Panc1 (cell line): Measurements from ENCODE around the gene CCDC185. TPM values are rescaled to one million over a fixed set of nuclear protein-coding genes. Genes with fewer than 3 reads are reported as not detected.

Experiments
- ATAC-seq: fragments of 200-7000 bp; cut with Tn5 transposase; 2 replicates; pipeline ENCODE4 v1.9.1; 2020; ENCODE audit warnings: mild to moderate bottlenecking, moderate library complexity
- BruUV-seq: library from RNA; stranded (reverse); fragments of 400-500 nt; replicated peaks from 2 replicates; lab custom pipeline; 2021; lab: Mats Ljungman, UMichigan
- CTCF ChIA-PET: fragments of 300-600 bp; sonication (Branson Sonifier 250); formaldehyde crosslinking; loops from one replicate; lab custom pipeline; 2022; ENCODE audit warnings: antibody characterized with exemption; lab: Charles Lee
- POLR2A ChIA-PET: fragments of 300-600 bp; sonication (Branson Sonifier 250); formaldehyde crosslinking; loops from one replicate; lab custom pipeline; 2022; ENCODE audit warnings: antibody characterized with exemption; lab: Charles Lee
- DNase-seq: peaks from one replicate; pipeline ENCODE4 v3.0.0-alpha.2; 2010; ENCODE audit warnings: low read depth, low spot score
- H3K27ac ChIP-seq: 2 replicates; pipeline ENCODE4 v1.5.1; 2011; ENCODE audit warnings: mild to moderate bottlenecking, low read length, inconsistent platforms
- H3K27me3 ChIP-seq: fragments of 200-500 bp; sonication (Bioruptor generic); 2 replicates; pipeline ENCODE4 v1.6.0; 2014; ENCODE audit warnings: low read length, inconsistent platforms; ENCODE audit not compliant: control insufficient read depth, insufficient read depth
- H3K36me3 ChIP-seq: fragments of 200-500 bp; sonication (Bioruptor generic); 2 replicates; pipeline ENCODE4 v1.5.1; 2014; ENCODE audit warnings: inconsistent platforms, mild to moderate bottlenecking, low read length, moderate library complexity; ENCODE audit not compliant: control insufficient read depth, insufficient read depth
- H3K4me1 ChIP-seq: 2 replicates; pipeline ENCODE4 v1.5.1; 2011; ENCODE audit warnings: inconsistent platforms, mild to moderate bottlenecking, low read length, moderate library complexity; ENCODE audit not compliant: control insufficient read depth, insufficient read depth
- H3K4me3 ChIP-seq, 2 experiments: 2 replicates each; pipeline ENCODE4 v1.5.1; 2011 to 2012; ENCODE audit warnings: low read depth in 2 of 2, low read length in 2 of 2, mild to moderate bottlenecking in 2 of 2, inconsistent platforms in 1 of 2, moderate library complexity in 1 of 2
- H3K9me3 ChIP-seq: fragments of 200-500 bp; sonication (Bioruptor generic); 2 replicates; pipeline ENCODE4 v1.5.1; 2014; ENCODE audit warnings: low read depth, mild to moderate bottlenecking, inconsistent platforms, low read length, moderate library complexity; ENCODE audit not compliant: control insufficient read depth, insufficient read depth
- POLR2AphosphoS5 ChIP-seq: IDR thresholded peaks from 2 replicates; pipeline ENCODE4 v1.6.1; 2012; ENCODE audit warnings: mild to moderate bottlenecking, low read depth, low read length, moderate library complexity
- SIN3A ChIP-seq: IDR thresholded peaks from 2 replicates; pipeline ENCODE4 v1.6.1; 2012; ENCODE audit warnings: low read depth, mild to moderate bottlenecking, low read length, moderate library complexity, borderline replicate concordance; ENCODE audit not compliant: insufficient read depth
- TCF7L2 ChIP-seq: IDR thresholded peaks from 2 replicates; pipeline ENCODE4 v1.6.1; 2011; ENCODE audit warnings: mild to moderate bottlenecking, low read depth, low read length, inconsistent platforms
- in situ Hi-C: cut with HindIII; loops from 2 replicates; pipeline ENCODE4 v1.10.0; 2016; ENCODE audit warnings: low sequenced_read_pairs, low pct_unique_long_range_greater_than_20kb
- intact Hi-C: fragments of 100-400 bp; cut with micrococcal nuclease; formaldehyde crosslinking; loops from one replicate; pipeline ENCODE4 v1.10.0; 2022; ENCODE audit not compliant: unreplicated experiment
- total RNA-seq: library from RNA; stranded (reverse); gene quantifications from one replicate; pipeline ENCODE4 v1.2.1, GENCODE V29; 2021; ENCODE audit not compliant: unreplicated experiment
- TF ChIP-seq, protein P1 (sequence below): fragments of 450-650 bp; IDR thresholded peaks from 2 replicates; pipeline ENCODE4 v1.5.1; 2017; ENCODE audit warnings: mild to moderate bottlenecking
- TF ChIP-seq, protein P2 (sequence below), 2 experiments: IDR thresholded peaks; 2 replicates each; pipeline ENCODE4 v1.6.1; 2011 to 2012; ENCODE audit warnings: low read depth in 2 of 2, control low read depth in 1 of 2, low read length in 1 of 2, mild to moderate bottlenecking in 1 of 2, moderate library complexity in 1 of 2; ENCODE audit not compliant: insufficient read depth in 1 of 2

The CCDC185 gene
- total RNA-seq, 1 experiment from 2014 or later, result not detected

DNA sequence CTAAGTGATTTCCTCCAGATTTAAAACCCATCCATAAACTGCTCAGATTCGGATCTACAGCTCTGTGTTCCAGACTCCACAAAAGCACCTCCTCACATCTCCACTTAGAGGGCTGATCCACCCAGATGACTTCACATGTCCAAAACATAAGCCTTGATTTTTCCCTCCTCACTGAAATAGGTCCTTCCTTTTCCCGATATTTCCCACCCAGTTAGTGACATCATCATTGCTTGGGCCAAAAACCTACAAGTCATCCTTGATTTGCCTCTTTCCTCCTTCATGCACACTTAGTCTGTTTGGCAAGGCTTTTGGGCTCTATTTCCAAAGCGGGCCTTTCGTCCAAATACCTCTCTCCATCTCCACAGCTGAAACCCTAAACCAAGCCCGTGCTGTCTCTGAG is 32.3 kb downstream of the CCDC185 start:
- H3K4me3 ChIP-seq, result no peak overlapping the region
- in situ Hi-C loops (no loop called here), intact Hi-C loops (no loop called here)
- ChIA-PET CTCF (no interaction called here), POLR2A (no interaction called here)
- no peaks in the 10 kb centered on the region for H3K9me3 ChIP-seq
- ATAC-seq (no peak), DNase-seq (no peak)
- no TSS peak for BruUV-seq
- TF ChIP-seq SIN3A (no peak), POLR2AphosphoS5 (no peak), TCF7L2 (no peak)
- TF ChIP-seq, protein P1, sequence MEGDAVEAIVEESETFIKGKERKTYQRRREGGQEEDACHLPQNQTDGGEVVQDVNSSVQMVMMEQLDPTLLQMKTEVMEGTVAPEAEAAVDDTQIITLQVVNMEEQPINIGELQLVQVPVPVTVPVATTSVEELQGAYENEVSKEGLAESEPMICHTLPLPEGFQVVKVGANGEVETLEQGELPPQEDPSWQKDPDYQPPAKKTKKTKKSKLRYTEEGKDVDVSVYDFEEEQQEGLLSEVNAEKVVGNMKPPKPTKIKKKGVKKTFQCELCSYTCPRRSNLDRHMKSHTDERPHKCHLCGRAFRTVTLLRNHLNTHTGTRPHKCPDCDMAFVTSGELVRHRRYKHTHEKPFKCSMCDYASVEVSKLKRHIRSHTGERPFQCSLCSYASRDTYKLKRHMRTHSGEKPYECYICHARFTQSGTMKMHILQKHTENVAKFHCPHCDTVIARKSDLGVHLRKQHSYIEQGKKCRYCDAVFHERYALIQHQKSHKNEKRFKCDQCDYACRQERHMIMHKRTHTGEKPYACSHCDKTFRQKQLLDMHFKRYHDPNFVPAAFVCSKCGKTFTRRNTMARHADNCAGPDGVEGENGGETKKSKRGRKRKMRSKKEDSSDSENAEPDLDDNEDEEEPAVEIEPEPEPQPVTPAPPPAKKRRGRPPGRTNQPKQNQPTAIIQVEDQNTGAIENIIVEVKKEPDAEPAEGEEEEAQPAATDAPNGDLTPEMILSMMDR, result no peak
- TF ChIP-seq, protein P2, sequence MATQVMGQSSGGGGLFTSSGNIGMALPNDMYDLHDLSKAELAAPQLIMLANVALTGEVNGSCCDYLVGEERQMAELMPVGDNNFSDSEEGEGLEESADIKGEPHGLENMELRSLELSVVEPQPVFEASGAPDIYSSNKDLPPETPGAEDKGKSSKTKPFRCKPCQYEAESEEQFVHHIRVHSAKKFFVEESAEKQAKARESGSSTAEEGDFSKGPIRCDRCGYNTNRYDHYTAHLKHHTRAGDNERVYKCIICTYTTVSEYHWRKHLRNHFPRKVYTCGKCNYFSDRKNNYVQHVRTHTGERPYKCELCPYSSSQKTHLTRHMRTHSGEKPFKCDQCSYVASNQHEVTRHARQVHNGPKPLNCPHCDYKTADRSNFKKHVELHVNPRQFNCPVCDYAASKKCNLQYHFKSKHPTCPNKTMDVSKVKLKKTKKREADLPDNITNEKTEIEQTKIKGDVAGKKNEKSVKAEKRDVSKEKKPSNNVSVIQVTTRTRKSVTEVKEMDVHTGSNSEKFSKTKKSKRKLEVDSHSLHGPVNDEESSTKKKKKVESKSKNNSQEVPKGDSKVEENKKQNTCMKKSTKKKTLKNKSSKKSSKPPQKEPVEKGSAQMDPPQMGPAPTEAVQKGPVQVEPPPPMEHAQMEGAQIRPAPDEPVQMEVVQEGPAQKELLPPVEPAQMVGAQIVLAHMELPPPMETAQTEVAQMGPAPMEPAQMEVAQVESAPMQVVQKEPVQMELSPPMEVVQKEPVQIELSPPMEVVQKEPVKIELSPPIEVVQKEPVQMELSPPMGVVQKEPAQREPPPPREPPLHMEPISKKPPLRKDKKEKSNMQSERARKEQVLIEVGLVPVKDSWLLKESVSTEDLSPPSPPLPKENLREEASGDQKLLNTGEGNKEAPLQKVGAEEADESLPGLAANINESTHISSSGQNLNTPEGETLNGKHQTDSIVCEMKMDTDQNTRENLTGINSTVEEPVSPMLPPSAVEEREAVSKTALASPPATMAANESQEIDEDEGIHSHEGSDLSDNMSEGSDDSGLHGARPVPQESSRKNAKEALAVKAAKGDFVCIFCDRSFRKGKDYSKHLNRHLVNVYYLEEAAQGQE (IDR thresholded peaks at IDR 0.05; ENCODE audit: insufficient read depth in 1 of 2, low read depth in 2 of 2, low read length in 1 of 2), result no peak
- H3K27me3 ChIP-seq, result peaks cover 8% of the 10 kb centered on the region
- no peaks in the 10 kb centered on the region for H3K4me1 ChIP-seq
- no peaks in the 10 kb centered on the region for H3K36me3 ChIP-seq
- no peak overlapping the region for H3K27ac ChIP-seq

DNA sequence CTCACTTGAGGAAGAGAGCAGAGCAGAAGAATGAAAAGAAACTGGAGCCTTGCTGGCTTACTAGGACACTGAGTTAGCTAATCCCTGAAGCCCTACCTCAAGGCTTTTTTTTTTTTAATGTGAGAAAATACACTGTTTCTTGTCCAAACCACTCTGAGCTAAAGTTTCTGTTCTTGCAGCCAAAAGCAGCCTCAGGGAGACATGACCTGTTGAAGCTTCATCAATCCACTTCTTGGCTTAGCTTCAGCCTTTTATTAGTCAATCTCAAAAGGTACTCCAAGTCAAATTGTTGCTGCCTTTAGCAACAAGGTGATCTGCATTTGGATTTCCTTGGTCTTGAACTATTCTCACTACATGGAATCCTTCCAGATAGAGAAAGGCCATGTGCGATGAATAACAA is 33.7 kb downstream of the CCDC185 start:
- ChIA-PET CTCF (interaction anchor here (0.7 kb wide), 1 partner anchor 13 kb away, joined by 3 read pairs; no protein-coding TSS in a partner anchor), POLR2A (no interaction called here)
- BruUV-seq, result no TSS peak
- TF ChIP-seq SIN3A (no peak), POLR2AphosphoS5 (no peak), TCF7L2 (no peak)
- TF ChIP-seq, protein P1, result no peak
- TF ChIP-seq, protein P2 (IDR thresholded peaks at IDR 0.05; ENCODE audit: insufficient read depth in 1 of 2, low read depth in 2 of 2, low read length in 1 of 2), result no peak
- ATAC-seq (no peak), DNase-seq (no peak)
- no peaks in the 10 kb centered on the region for H3K9me3 ChIP-seq
- in situ Hi-C loops, result no loop called here
- peaks cover 8% of the 10 kb centered on the region for H3K27me3 ChIP-seq
- no peak overlapping the region for H3K27ac ChIP-seq
- H3K36me3 ChIP-seq, result no peaks in the 10 kb centered on the region
- intact Hi-C loops, result no loop called here
- H3K4me1 ChIP-seq, result no peaks in the 10 kb centered on the region
- no peak overlapping the region for H3K4me3 ChIP-seq
